Measurements from ENCODE around the gene DIO3. TPM values are rescaled to one million over a fixed set of nuclear protein-coding genes. Genes with fewer than 3 reads are reported as not detected.

Gene DIO3
- total RNA-seq, 1 experiment from 2014 or later, result not detected

- WGBS (ENCODE audit: extremely low coverage, insufficient read length, low lambda C conversion rate), result no CpG with 5 or more reads among the region's 6 CpGs
- no peak overlapping the region for H3K9ac ChIP-seq (ENCODE audit: extremely low read depth, insufficient read length, low read length)
- H3K18ac ChIP-seq (ENCODE audit: insufficient read length, low read depth, low read length), result no peak overlapping the region
- Mint-ChIP-seq H3K36me3 (ENCODE audit: insufficient read depth in 1 of 3, low read depth in 3 of 3) (no peaks in the 10 kb centered on the region; a peak in 1 of 7 replicates), H3K27me3 (ENCODE audit: low read depth) (peaks cover 26% of the 10 kb centered on the region), H3K4me3 (no peak overlapping the region), H3K9me3 (peaks cover 0 to 2% of the 10 kb centered on the region in 2 experiments; a peak in 2 of 5 replicates), H3K27ac (no peak overlapping the region), H3K4me1 (0 out of 4 replicates have a peak, but pooled peaks cover 0 to 4% of the 10 kb centered on the region in 2 experiments)
- DNase-seq, result no peak
- no peak overlapping the region for H4K8ac ChIP-seq (replicated peaks; ENCODE audit: insufficient read length, low read depth, low read length)
- no peak overlapping the region for H2BK20ac ChIP-seq (ENCODE audit: low read depth, low read length, poor library complexity, severe bottlenecking)
- no peak overlapping the region for H2AFZ ChIP-seq (ENCODE audit: low read length)
- no peaks in the 10 kb centered on the region for H3K79me2 ChIP-seq (ENCODE audit: insufficient read depth, low read length)
- no peaks in the 10 kb centered on the region for H3K79me1 ChIP-seq (ENCODE audit: insufficient read depth, low read depth, low read length, poor library complexity, severe bottlenecking)
- H3K14ac ChIP-seq (ENCODE audit: insufficient read depth, low read length), result no peak overlapping the region
- H3K4ac ChIP-seq (ENCODE audit: low read depth, low read length), result no peak overlapping the region
- no peaks in the 10 kb centered on the region for H3K4me1 ChIP-seq (ENCODE audit: insufficient read depth, low read length)
- no peak overlapping the region for H2BK12ac ChIP-seq (ENCODE audit: insufficient read length, low read depth, low read length)
- H3K4me2 ChIP-seq (ENCODE audit: insufficient read depth, insufficient read length, low read length), result no peak overlapping the region
- no peaks in the 10 kb centered on the region; the same call in 1 of the 2 replicates for H3K27me3 ChIP-seq (ENCODE audit: insufficient read depth, low read length)
- no peak overlapping the region for H2BK15ac ChIP-seq (ENCODE audit: low read depth, low read length)
- H4K20me1 ChIP-seq (ENCODE audit: control insufficient read depth, insufficient read depth, insufficient read length), result peaks cover 3% of the 10 kb centered on the region
- H2AK5ac ChIP-seq (ENCODE audit: insufficient read length, low read length), result no peak overlapping the region
- H4K5ac ChIP-seq (ENCODE audit: insufficient read length, low read depth, low read length), result no peak overlapping the region
- H4K91ac ChIP-seq (ENCODE audit: insufficient read length, low read depth, low read length), result no peak overlapping the region
- H3K27ac ChIP-seq (ENCODE audit: insufficient read length, low read depth, low read length), result no peak overlapping the region
- no peaks in the 10 kb centered on the region for H3K23me2 ChIP-seq (ENCODE audit: insufficient read length, low read depth, low read length, poor library complexity, severe bottlenecking)
- H3K9me3 ChIP-seq (ENCODE audit: control insufficient read depth, low read depth, low read length), result no peaks in the 10 kb centered on the region
- no peak overlapping the region for H2BK5ac ChIP-seq (ENCODE audit: insufficient read length, low read length)
- no peak for TF ChIP-seq CTCF (conservative IDR thresholded peaks at IDR 0.05)
- H2BK120ac ChIP-seq (ENCODE audit: low read depth, low read length, poor library complexity, severe bottlenecking), result no peak overlapping the region
- no peak overlapping the region for H3K23ac ChIP-seq (ENCODE audit: insufficient read length, low read depth, low read length)
- H3T11ph ChIP-seq (ENCODE audit: low read length), result no peak overlapping the region
- H3K56ac ChIP-seq (ENCODE audit: insufficient read length, low read depth, low read length), result no peak overlapping the region
Observed at GRCh38 chr14:101585211-101585610, 23.9 kb downstream of the DIO3 start.

All from H9 (cell line).